Measurements from ENCODE around the gene TSR2. TPM values are rescaled to one million over a fixed set of nuclear protein-coding genes. Genes with fewer than 3 reads are reported as not detected.

TSR2 gene
- total RNA-seq, 1 donor from 2014 or later, result 43.7 TPM

DNA sequence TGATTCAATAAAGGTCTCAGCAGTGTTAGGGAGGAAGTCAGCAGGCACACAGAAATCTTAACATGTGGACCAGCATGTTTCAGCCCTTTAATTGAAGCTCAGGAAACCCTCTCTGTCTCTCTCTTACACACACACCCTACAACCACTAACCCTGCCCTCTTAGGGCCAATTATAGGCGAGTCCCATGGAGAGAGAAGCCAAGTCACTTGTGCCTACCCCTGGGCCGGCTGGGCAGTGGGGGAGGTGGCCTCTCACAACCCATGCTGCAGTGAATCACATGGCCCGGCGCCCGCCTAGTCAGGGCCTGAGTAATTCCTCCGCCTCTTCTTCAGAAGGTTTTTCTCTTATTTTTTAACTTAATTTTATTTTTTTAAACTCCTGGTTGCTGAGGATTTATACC, 52.1 kb downstream of the TSR2 start:
- intact Hi-C loops (cut with micrococcal nuclease), result no loop called here
- Mint-ChIP-seq H3K27ac (no peak overlapping the region), H3K4me1 (no peaks in the 10 kb centered on the region), H3K27me3 (peaks cover 29% of the 10 kb centered on the region), H3K4me3 (no peak overlapping the region), H3K36me3 (ENCODE audit: low read depth) (no peaks in the 10 kb centered on the region), H3K9me3 (no peaks in the 10 kb centered on the region)
- DNase-seq, result no peak

DNA sequence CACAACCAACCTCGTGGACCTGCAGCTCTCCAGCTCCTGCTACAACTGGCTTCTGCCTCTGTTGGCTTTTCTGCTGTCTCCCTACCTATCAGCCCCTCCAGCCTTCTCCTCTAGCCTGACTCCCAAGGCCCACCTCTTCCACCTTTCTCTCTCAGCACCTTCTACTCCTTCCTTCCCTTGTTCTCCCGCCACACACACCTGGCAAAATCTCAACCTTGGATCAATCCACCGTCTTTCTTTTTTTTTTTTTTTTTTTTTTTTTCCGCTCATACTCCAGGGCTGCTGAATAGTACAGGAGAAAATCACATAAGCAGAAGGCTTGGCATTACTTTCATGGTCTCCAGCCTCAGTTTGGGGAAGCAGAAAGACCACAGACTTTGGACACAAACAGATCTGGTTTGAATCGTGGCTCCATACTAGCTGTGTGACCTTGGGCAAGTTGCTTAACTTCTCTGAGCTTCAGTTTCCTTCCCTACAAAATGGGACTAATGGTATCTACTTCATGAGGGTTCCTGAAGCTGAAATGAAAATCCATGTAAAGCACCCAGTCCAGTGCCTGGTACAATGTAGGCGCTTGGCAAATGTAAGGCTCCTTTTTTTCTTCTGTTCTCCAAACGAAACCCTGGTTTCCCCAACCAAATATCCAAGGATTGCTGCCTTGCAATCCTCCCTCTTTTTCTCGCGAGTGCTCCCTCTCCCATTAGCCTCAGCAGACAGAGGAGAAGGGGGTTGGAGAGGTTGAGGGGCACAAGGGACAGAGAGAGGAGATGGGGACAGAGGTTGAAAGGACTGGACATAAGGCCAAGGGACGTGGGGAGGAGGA, 54.2 kb downstream of the TSR2 start:
- DNase-seq, result no peak
- Mint-ChIP-seq H3K27me3 (peaks cover 43% of the 10 kb centered on the region), H3K36me3 (ENCODE audit: low read depth) (no peaks in the 10 kb centered on the region), H3K4me3 (peak overlapping the region; percentile 69), H3K4me1 (no peaks in the 10 kb centered on the region), H3K9me3 (no peaks in the 10 kb centered on the region), H3K27ac (no peak overlapping the region)
- intact Hi-C loops (cut with micrococcal nuclease), result no loop called here

Other genes starting within 250 kb of the TSR2 start
- 0.07 and 0.12 TPM in 2 replicates for gene WNK3, start 82.4 kb upstream of the TSR2 start, total RNA-seq
- gene FGD1, start 55.8 kb downstream of the TSR2 start, total RNA-seq, result 0.09 and 0.14 TPM in 2 replicates
- gene GNL3L, start 89.8 kb downstream of the TSR2 start, total RNA-seq, result 78.4 and 78.8 TPM in 2 replicates

All from activated CD4-positive, alpha-beta T cell treated with anti-CD3 and anti-CD28 coated beads, Interleukin-2, amount 10 ng/mL, durations not matched to agents 24 days and 14 days (primary cell).